Measurements from ENCODE around the gene SPIB. TPM values are rescaled to one million over a fixed set of nuclear protein-coding genes. Genes with fewer than 3 reads are reported as not detected.

The SPIB gene
- total RNA-seq, 1 donor from 2014 or later = 0.11 TPM

DNA sequence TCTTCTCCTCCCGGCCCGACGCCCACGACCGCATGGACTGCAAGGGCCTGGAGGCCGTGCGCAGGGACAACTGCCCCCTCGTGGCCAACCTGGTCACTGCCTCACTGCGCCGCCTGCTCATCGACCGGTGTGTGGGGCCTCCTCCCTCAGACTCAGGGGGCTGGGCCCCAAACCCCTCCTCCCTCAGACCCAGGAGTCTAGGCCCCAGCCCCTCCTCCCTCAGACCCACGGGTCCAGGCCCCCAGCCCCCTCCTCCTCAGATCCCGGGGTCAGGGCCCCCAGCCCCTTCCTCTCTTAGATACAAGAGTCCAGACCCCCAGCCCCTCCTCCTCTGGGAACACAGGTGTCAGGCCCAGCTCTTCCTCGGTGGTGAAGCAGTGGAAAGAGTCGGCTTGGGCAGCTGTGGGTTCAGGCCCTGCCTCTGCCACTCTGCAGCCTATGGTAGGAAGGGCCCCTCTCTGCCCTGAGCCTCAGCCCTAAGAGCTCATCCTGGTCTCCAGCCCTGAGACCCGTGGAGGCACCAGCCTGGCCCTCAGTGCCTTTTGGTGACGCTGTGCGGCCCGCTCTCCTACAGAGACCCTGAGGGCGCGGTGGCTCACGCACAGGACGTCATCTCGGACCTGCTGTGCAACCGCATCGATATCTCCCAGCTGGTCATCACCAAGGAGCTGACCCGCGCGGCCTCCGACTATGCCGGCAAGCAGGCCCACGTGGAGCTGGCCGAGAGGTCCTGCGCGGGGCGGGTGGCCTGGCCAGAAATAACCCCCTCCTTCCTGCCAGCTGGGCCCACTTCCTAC is 3.7 kb upstream of the SPIB start:
- H3K4me1 Mint-ChIP-seq = peaks cover 6% of the 10 kb centered on the region
- H3K36me3 Mint-ChIP-seq = peaks cover 16% of the 10 kb centered on the region
- peak; percentile 68 to 89 for DNase-seq (ENCODE audit: low spot score in 2 of 2, unreplicated experiment in 2 of 2)
- peaks cover 23% of the 10 kb centered on the region for H3K27me3 Mint-ChIP-seq (ENCODE audit: low read depth)
- H3K9me3 Mint-ChIP-seq = no peaks in the 10 kb centered on the region
- no peak overlapping the region for H3K4me3 Mint-ChIP-seq
- TF ChIP-seq CTCF (IDR thresholded peaks at IDR 0.05; ENCODE audit: unreplicated experiment) = peak; percentile 77
- no peak overlapping the region for H3K27ac Mint-ChIP-seq

- no peak for DNase-seq (ENCODE audit: low spot score in 2 of 2, unreplicated experiment in 2 of 2)
- H3K4me3 Mint-ChIP-seq = no peak overlapping the region
- peaks cover 6% of the 10 kb centered on the region for H3K4me1 Mint-ChIP-seq
- no peak for TF ChIP-seq CTCF (IDR thresholded peaks at IDR 0.05; ENCODE audit: unreplicated experiment)
- H3K9me3 Mint-ChIP-seq = no peaks in the 10 kb centered on the region
- no peak overlapping the region for H3K27ac Mint-ChIP-seq
- peaks cover 29% of the 10 kb centered on the region for H3K27me3 Mint-ChIP-seq (ENCODE audit: low read depth)
- H3K36me3 Mint-ChIP-seq = peaks cover 14% of the 10 kb centered on the region
Observed at GRCh38 chr19:50415661-50416033, 3.1 kb upstream of the SPIB start.

DNA sequence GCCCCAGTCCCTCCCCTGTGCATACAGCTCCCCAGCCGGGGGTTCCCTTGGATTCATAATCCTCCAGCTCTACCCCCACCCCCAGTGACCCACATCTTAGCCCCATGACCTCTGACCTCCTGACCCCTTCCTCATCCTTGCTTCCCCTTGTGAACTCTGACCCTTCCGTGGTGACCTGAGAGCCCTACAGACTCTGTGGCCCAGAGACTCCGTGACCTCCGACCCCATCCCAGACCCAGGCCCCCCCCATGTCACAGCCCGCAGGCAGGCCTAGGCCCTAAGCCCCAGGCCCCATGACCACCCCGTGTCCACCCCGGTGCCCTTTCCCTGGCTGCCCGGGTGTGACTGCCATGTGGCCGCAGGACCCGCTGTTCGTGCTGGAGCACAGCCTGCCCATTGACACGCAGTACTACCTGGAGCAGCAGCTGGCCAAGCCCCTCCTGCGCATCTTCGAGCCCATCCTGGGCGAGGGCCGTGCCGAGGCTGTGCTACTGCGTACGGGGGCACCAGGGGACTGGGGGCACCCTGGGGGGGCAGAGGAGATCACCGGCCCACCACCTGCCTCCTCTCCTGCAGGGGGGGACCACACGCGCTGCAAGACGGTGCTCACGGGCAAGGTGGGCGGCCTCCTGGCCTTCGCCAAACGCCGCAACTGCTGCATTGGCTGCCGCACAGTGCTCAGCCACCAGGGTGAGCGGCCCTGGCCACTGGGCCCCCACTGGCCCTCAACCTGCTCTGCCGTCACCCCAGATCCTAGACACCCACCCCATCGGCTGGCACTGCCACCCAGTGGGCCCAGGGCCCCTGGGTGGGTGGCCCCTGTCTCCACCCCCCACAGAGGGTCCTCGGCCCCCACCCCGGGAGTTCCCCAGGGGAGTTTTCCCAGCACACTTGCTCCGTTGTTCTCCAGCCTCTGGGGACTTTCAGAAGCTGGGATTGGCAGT is 2.4 kb upstream of the SPIB start:
- no peak for TF ChIP-seq CTCF (IDR thresholded peaks at IDR 0.05; ENCODE audit: unreplicated experiment)

DNA sequence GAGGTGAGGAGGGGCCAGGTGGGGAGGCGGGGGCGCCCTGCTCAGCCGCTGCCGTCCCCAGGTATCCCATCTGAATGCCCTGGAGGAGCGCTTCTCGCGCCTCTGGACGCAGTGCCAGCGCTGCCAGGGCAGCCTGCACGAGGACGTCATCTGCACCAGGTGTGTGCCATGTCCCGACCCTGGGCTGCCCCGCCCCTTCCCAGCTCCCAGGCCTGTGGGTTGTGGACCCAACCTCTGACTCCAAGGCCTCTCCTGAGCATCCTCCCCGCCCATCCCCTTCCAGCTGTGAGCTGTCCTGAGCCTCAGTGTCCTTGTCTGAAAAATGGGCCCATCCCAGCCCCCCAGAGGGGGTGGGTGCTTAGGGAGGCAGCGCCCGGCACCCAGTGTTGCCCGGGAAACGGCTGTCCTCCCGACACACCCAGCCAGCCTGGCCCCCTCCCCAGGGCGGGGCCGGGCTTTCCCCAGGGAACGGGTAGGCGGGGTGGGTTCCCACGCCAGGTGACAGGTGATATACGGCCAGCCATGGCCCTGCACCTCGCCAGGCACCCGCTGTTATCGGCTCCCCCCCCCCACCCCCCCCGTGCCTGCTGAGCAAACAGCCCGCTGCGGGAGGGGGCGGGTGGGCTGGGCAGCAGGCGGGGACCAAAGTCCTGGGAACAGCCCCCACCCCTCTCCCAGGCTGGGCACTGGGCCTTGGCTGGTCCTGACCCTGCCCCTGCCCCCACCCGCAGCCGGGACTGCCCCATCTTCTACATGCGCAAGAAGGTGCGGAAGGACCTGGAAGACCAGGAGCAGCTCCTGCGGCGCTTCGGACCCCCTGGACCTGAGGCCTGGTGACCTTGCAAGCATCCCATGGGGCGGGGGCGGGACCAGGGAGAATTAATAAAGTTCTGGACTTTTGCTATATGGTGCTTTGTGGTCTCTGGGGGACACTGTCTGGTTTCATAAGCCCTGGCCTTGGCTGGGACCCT is 1.3 kb upstream of the SPIB start:
- Mint-ChIP-seq H3K9me3 (no peaks in the 10 kb centered on the region), H3K4me3 (no peak overlapping the region), H3K4me1 (peaks cover 6% of the 10 kb centered on the region), H3K27ac (no peak overlapping the region), H3K36me3 (peaks cover 10% of the 10 kb centered on the region), H3K27me3 (ENCODE audit: low read depth) (peaks cover 43% of the 10 kb centered on the region)
- DNase-seq (ENCODE audit: low spot score in 2 of 2, unreplicated experiment in 2 of 2) = no peak
- TF ChIP-seq CTCF (IDR thresholded peaks at IDR 0.05; ENCODE audit: unreplicated experiment) = no peak

More for the DNA sequence above, 2.4 kb upstream of the SPIB start:
- H3K27me3 Mint-ChIP-seq (ENCODE audit: low read depth) = peaks cover 35% of the 10 kb centered on the region
- peaks cover 6% of the 10 kb centered on the region for H3K4me1 Mint-ChIP-seq
- H3K27ac Mint-ChIP-seq = no peak overlapping the region
- no peak for DNase-seq (ENCODE audit: low spot score in 2 of 2, unreplicated experiment in 2 of 2)
- H3K9me3 Mint-ChIP-seq = no peaks in the 10 kb centered on the region
- peaks cover 14% of the 10 kb centered on the region for H3K36me3 Mint-ChIP-seq
- H3K4me3 Mint-ChIP-seq = no peak overlapping the region

GRCh38 chr19:50419022-50419579 is 363 bp downstream of the SPIB start:
- no peaks in the 10 kb centered on the region for H3K9me3 Mint-ChIP-seq
- peaks cover 43% of the 10 kb centered on the region for H3K27me3 Mint-ChIP-seq (ENCODE audit: low read depth)
- TF ChIP-seq CTCF (IDR thresholded peaks at IDR 0.05; ENCODE audit: unreplicated experiment) = no peak
- peaks cover 2% of the 10 kb centered on the region for H3K36me3 Mint-ChIP-seq
- DNase-seq (ENCODE audit: low spot score in 2 of 2, unreplicated experiment in 2 of 2) = no peak
- peaks cover 6% of the 10 kb centered on the region for H3K4me1 Mint-ChIP-seq
- H3K4me3 Mint-ChIP-seq = peak overlapping the region; percentile 32
- no peak overlapping the region for H3K27ac Mint-ChIP-seq

Data from mesothelial cell of epicardium (in vitro differentiated cells).